Measurements from ENCODE around the gene PRSS33.

The PRSS33 gene, protein sequence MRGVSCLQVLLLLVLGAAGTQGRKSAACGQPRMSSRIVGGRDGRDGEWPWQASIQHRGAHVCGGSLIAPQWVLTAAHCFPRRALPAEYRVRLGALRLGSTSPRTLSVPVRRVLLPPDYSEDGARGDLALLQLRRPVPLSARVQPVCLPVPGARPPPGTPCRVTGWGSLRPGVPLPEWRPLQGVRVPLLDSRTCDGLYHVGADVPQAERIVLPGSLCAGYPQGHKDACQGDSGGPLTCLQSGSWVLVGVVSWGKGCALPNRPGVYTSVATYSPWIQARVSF

DNA sequence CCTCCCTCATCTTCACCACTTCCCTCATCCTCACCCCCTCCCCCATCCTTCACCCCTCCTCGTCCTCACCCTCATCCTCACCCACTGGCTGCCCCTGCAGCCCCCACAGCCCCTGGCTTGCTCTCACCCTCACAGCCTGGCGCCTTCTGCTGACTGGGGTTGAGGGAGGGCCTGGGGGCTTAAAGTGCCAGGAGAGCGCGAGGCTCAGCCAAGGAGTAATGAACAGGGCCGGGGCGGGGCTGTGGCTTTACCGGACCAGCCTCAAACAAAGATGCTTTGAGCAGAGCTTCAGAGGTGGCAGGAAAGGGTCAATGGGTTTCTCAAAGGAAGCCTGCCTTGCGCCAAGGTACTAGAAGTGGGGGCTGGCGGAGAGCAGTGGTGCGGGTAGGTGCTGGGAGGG is at the start of gene PRSS33:
Gene PRSS33, minus strand, starts transcription at position 155 of the 400 bp plus-strand sequence. CDS start 1,013 bp downstream, outside the sequence.
- DNase-seq = peak; percentile 9

DNA sequence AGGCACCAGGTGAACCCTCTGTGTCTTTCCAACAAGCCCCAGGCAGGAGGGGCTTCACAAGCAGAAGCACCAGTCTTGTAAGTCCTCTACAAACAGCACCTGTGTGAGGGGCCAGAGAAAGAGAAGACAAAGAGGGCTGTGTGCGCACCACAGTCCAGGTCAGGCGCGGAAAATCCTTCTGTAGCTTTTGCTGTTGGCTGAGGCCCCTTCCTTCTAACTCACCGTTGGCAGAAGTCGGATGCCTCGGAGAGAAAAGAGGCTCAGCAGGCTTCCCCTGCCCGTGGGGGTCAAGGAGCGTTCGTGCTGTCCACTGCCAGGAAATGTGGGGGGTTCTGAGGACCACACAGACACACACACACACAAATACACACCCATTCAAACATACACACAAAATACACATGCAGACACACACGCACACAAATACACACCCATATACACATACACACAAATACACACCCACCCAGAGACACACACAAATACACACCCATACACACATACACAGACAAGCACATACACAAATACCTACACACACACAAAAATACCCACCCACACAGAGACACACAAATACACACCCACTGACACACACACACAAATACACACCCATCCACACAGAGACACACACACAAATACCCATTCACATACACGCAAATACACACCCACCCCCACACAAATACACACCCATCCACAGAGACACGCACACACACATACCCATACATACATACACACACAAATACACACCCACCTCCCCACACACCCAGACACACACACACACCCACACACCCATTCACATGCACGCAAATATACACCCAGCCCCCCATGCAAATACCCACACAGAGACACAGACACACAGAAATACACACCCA is 49.5 kb upstream of the PRSS33 start:
- no peak for DNase-seq

GRCh38 chr16:2835638-2836493 is 48.5 kb upstream of the PRSS33 start:
- no peak for DNase-seq

DNA sequence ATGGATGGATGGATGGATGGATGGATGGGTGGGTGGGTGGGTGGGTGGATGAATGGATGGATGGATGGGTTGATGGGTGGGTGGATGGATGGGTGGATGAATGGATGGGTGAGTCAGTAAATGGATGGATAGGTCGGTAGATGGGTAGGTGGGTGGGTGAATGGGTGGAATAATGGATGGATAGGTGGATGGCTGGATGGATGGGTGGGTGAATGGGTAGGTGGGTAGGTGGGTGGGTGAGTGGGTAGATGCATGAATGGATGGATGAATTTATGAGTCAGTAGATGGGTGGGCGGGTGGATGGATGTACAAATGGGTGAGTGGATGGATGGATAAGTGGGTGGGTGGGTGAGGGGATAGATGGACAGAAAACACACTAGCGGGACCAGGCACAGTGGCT is 47.6 kb upstream of the PRSS33 start:
- no peak for DNase-seq

- no peak for DNase-seq
These were observed 46.4 kb upstream of the PRSS33 start for GRCh38 chr16:2833776-2834175.

- no peak for DNase-seq
These were observed 43.8 kb upstream of the PRSS33 start for GRCh38 chr16:2831203-2831602.

- DNase-seq = no peak
These were observed 43.0 kb upstream of the PRSS33 start for GRCh38 chr16:2830355-2830695.

GRCh38 chr16:2829501-2830354 is 42.4 kb upstream of the PRSS33 start, which contains the start of gene ZG16B:
Gene ZG16B, plus strand, starts transcription at chr16:2830303. Its CDS starts 139 bp downstream, at chr16:2830442.
- no peak for DNase-seq

DNA sequence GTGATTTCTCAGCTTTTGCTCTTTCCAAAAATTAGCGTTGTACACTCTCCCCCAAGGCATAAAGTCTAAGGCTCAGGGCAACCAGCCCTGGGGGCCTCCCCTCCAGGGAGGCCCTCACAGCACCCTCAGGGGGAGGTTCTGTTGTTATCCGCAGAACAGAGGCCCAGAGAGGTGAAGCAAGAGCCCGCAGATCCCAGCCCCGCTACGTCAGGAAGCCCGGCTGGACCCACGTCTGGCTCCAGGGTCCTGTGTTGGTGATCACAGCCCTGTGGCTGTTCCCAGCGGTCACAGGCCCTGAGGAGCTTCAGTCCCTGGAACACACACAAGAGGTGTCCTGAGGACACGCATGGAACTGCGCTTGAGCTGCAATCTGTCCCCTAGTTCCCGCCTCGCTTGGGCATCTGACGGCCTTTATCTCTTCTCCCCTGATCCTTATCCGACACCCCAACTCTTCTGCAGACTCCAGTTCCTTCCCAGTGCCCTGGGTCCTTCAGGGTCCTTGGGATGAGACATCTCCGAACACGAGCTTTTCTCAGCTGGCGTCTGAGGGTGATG is 41.6 kb upstream of the PRSS33 start:
- DNase-seq = no peak

GRCh38 chr16:2828521-2828840 is 41.1 kb upstream of the PRSS33 start:
- DNase-seq = no peak

DNA sequence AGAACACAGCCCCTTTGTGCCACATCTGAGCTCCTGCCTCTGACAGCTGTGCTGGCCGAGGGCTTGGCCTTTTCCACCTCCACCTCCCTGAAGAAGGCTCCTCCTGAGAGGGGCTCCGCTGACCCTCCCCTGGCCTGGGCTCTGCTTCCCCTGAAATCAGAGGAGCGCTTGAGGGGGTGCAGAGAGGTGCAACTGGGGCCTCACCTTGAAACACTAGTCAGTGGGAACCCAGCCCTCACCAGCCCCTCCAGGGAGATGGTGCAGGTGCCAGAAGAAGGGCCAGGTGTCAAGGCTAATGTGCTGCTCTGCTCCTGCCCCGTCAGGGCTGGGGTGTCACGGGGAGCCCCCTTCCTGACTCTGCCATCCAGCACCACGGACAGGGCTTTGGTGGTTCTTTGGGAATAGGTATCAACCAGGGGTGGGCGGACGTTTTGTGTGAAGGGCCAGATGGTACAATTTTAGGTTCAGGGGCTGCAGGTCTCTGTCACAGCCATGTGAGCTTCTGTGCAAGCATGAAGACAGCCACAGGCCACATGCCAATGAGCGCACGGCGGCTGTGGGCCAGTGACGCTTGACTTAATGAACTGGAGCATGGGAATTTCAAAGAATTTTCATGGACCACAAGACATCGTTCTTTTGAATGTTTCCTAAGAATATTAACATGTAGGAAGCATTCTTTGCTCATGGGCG is 40.6 kb upstream of the PRSS33 start:
- DNase-seq = no peak

GRCh38 chr16:2827374-2827791 is 40.0 kb upstream of the PRSS33 start:
- DNase-seq = no peak

DNA sequence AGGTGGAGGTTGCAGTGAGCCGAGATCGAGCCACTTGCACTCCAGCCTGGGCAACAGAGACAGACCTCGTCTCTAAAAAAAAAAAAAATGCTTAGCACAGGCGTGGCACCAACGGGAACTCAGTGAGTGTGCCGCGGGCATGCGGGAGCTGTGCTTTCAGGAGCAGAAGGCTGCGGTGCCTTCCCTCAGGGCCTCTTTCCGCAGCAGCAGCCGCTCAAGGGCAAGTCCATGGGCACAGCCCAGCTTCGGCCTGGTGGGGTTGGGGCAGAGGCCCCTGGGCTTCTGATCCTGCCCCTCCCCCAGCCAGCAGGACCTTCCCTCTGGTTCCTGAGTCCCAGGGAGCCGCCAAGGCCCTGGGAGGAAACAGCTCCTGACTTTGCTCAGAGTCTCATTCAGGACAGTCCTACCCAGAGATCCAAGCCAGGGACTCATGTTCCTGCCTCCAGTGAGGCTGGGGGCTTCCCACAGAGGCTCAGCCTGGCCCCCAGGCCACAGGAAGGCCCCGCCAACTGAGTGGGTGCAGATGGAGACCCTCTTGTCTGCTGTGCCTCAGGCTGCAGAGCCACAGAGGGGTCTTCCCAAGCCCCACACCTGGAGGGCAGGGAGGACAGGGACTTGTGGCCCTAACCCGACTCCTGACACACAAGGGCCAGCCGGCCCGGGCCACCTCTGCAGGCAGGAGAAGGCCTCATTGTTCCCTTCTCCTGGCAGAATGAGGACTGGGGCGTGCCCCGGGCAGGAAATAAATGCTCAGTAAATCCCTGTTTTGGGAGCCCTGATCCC is 39.4 kb upstream of the PRSS33 start:
- DNase-seq = no peak

DNA sequence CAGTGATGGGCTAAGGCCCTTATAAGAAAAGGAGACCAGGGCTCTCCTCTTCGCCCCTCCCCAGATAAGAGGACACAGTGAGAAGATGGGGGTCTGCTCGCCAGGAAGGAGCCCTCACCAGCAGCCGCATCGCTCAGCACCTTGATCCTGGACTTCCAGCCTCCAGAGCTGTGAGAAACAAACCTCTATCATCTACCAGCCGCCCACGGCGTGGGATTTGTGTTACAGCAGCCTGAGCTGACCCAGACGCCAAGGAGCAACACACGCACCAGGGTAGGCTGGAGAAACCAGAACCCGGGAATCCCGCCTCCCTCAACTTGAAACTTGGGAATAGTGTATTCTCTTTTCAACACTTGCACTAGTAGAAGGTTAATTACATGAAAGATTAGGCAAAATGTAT is 38.5 kb upstream of the PRSS33 start:
- DNase-seq = no peak

- no peak for DNase-seq
These were observed 37.8 kb upstream of the PRSS33 start for GRCh38 chr16:2825049-2825742.

- no peak for DNase-seq
These were observed 37.3 kb upstream of the PRSS33 start for GRCh38 chr16:2824626-2825025.

- DNase-seq = no peak
These were observed 35.1 kb upstream of the PRSS33 start for GRCh38 chr16:2822496-2822895.

DNA sequence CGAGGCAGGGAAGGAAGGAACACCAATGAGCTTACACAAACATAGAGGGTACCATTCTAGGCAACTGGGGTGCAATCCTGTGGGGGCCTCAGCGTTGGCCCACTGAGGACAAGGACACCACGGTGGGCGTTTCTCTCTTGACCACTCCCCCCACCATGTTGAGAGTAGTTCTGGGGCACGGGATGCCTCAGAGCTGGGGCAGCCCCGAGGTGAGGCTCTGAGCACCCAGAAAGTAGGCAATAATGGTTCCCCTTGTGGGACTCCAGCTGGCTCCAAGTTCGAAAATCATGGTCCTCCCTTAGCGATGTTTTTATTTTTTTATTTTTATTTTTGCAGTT is 34.8 kb upstream of the PRSS33 start:
- DNase-seq = no peak

DNA sequence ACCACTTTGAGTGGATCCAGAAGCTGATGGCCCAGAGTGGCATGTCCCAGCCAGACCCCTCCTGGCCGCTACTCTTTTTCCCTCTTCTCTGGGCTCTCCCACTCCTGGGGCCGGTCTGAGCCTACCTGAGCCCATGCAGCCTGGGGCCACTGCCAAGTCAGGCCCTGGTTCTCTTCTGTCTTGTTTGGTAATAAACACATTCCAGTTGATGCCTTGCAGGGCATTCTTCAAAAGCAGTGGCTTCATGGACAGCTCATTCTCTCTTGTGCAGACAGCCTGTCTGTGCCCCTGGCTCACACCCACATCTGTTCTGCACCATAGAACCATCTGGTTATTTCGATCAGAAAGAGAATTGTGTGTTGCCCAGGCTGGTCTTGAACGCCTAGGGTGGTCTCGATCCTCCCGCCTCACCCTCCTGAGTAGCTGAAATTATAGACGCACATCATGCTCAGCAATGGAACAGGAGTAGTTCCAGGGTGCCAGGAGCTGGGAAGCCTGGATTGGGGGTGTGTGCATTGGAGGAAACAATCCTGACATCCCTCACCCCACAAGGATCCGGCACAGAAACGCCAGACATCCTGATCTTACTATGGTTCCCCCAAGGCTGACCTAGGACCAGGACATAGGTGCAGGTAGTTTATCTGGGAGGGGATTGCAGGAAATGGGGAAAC is 34.3 kb upstream of the PRSS33 start:
- no peak for DNase-seq
